Measurements from ENCODE around the gene ZAR1L. TPM values are rescaled to one million over a fixed set of nuclear protein-coding genes. Genes with fewer than 3 reads are reported as not detected.

Gene ZAR1L
- total RNA-seq, 1 experiment from 2014 or later, result not detected

GRCh38 chr13:32285633-32285965, 29.6 kb downstream of the ZAR1L start:
- no peak overlapping the region for H4K5ac ChIP-seq (ENCODE audit: insufficient read length, low read depth, low read length)
- H2AFZ ChIP-seq (ENCODE audit: low read length), result no peak overlapping the region
- no peak overlapping the region for H2BK5ac ChIP-seq (ENCODE audit: insufficient read length, low read length)
- H3K23me2 ChIP-seq (ENCODE audit: insufficient read length, low read depth, low read length, poor library complexity, severe bottlenecking), result no peaks in the 10 kb centered on the region
- TF ChIP-seq CTCF (conservative IDR thresholded peaks at IDR 0.05), result no peak
- H3K56ac ChIP-seq (ENCODE audit: insufficient read length, low read depth, low read length), result no peak overlapping the region
- H2BK15ac ChIP-seq (ENCODE audit: low read depth, low read length), result no peak overlapping the region
- no peaks in the 10 kb centered on the region for H3K27me3 ChIP-seq (ENCODE audit: insufficient read depth, low read length)
- no peaks in the 10 kb centered on the region for H4K20me1 ChIP-seq (ENCODE audit: control insufficient read depth, insufficient read depth, insufficient read length)
- no peak overlapping the region for H3K23ac ChIP-seq (ENCODE audit: insufficient read length, low read depth, low read length)
- no peak overlapping the region for H3K27ac Mint-ChIP-seq
- H3T11ph ChIP-seq (ENCODE audit: low read length), result no peak overlapping the region
- no peak overlapping the region for H3K27ac ChIP-seq (ENCODE audit: insufficient read length, low read depth, low read length)
- no peak overlapping the region for H3K4me3 Mint-ChIP-seq
- no peaks in the 10 kb centered on the region for H3K4me1 ChIP-seq (ENCODE audit: insufficient read depth, low read length)
- H3K79me2 ChIP-seq (ENCODE audit: insufficient read depth, low read length), result no peaks in the 10 kb centered on the region
- no peak overlapping the region for H3K18ac ChIP-seq (ENCODE audit: insufficient read length, low read depth, low read length)
- H2AK5ac ChIP-seq (ENCODE audit: insufficient read length, low read length), result no peak overlapping the region
- no peak overlapping the region for H4K8ac ChIP-seq (replicated peaks; ENCODE audit: insufficient read length, low read depth, low read length)
- no peaks in the 10 kb centered on the region for H3K27me3 Mint-ChIP-seq (ENCODE audit: low read depth)
- no peaks in the 10 kb centered on the region for H3K9me3 Mint-ChIP-seq
- H3K9me3 ChIP-seq (ENCODE audit: control insufficient read depth, low read depth, low read length), result no peaks in the 10 kb centered on the region
- H3K4me2 ChIP-seq (ENCODE audit: insufficient read depth, insufficient read length, low read length), result no peak overlapping the region
- H3K36me3 Mint-ChIP-seq (ENCODE audit: insufficient read depth in 1 of 3, low read depth in 3 of 3), result no peaks in the 10 kb centered on the region
- no peak overlapping the region for H2BK120ac ChIP-seq (ENCODE audit: low read depth, low read length, poor library complexity, severe bottlenecking)
- no peak overlapping the region for H4K91ac ChIP-seq (ENCODE audit: insufficient read length, low read depth, low read length)
- no peak overlapping the region for H3K4ac ChIP-seq (ENCODE audit: low read depth, low read length)
- no CpG with 5 or more reads among the region's 4 CpGs for WGBS (ENCODE audit: extremely low coverage, insufficient read length, low lambda C conversion rate)
- H3K14ac ChIP-seq (ENCODE audit: insufficient read depth, low read length), result no peak overlapping the region
- no peaks in the 10 kb centered on the region for H3K79me1 ChIP-seq (ENCODE audit: insufficient read depth, low read depth, low read length, poor library complexity, severe bottlenecking)
- H3K4me1 Mint-ChIP-seq, result peaks cover 14 to 17% of the 10 kb centered on the region in 2 experiments
- no peak overlapping the region for H2BK12ac ChIP-seq (ENCODE audit: insufficient read length, low read depth, low read length)
- H2BK20ac ChIP-seq (ENCODE audit: low read depth, low read length, poor library complexity, severe bottlenecking), result no peak overlapping the region
- DNase-seq, result no peak
- no peak overlapping the region for H3K9ac ChIP-seq (ENCODE audit: extremely low read depth, insufficient read length, low read length)
